Activated B cell treated with CpG ODN at 0.5 μM for 24 hours (primary cell): ENCODE results near the gene RRN3. TPM values are rescaled to one million over a fixed set of nuclear protein-coding genes. Genes with fewer than 3 reads are reported as not detected.
"Not testable (repeated sequence)": the region's sequence is repeated elsewhere in the genome, so short reads cannot be mapped to it uniquely, and the experiment has no call there.

Experiments
- ATAC-seq: fragments of 200-7000 bp; cut with Tn5 transposase; one replicate; pipeline ENCODE4 v1.10.0; 2021; ENCODE audit warnings: low read depth, mild to moderate bottlenecking, moderate library complexity
- CTCF ChIA-PET: fragments of 350-600 bp; sonication (Branson Sonifier 250); formaldehyde crosslinking; loops from one replicate; lab custom pipeline; 2021; ENCODE audit warnings: antibody characterized with exemption; lab: Charles Lee
- POLR2A ChIA-PET: fragments of 350-600 bp; sonication (Branson Sonifier 250); formaldehyde crosslinking; loops from one replicate; lab custom pipeline; 2021; ENCODE audit warnings: antibody characterized with exemption; lab: Charles Lee
- DNase-seq: peaks from one replicate; pipeline ENCODE4 v3.0.0; 2022
- H3K27ac Mint-ChIP-seq: one replicate; pipeline ENCODE4 v1.8.0; 2020; ENCODE audit warnings: mixed read lengths
- H3K27me3 Mint-ChIP-seq: one replicate; pipeline ENCODE4 v1.8.0; 2021; ENCODE audit warnings: mixed read lengths
- H3K36me3 Mint-ChIP-seq: one replicate; pipeline ENCODE4 v1.8.0; 2021; ENCODE audit warnings: low read depth, mixed read lengths
- H3K4me1 Mint-ChIP-seq: one replicate; pipeline ENCODE4 v1.8.0; 2021; ENCODE audit warnings: mixed read lengths
- H3K4me3 Mint-ChIP-seq: one replicate; pipeline ENCODE4 v1.8.0; 2020; ENCODE audit warnings: mild to moderate bottlenecking, mixed read lengths
- H3K9me3 Mint-ChIP-seq: one replicate; pipeline ENCODE4 v1.8.0; 2020; ENCODE audit warnings: mixed read lengths
- intact Hi-C: fragments of 100-400 bp; cut with micrococcal nuclease; formaldehyde crosslinking; loops from one replicate; pipeline ENCODE4 v1.15.1; 2024
- total RNA-seq: library from RNA; stranded (reverse); gene quantifications from 2 replicates; pipeline ENCODE4 v1.2.3, GENCODE V29; 2022
- TF ChIP-seq, protein P1 (sequence below): fragments of 200-600 bp; IDR thresholded peaks from one replicate; pipeline ENCODE4 v1.8.0; 2022; ENCODE audit warnings: antibody characterized with exemption, mild to moderate bottlenecking

Gene RRN3
- total RNA-seq, 1 donor from 2014 or later: 35.8 TPM

DNA sequence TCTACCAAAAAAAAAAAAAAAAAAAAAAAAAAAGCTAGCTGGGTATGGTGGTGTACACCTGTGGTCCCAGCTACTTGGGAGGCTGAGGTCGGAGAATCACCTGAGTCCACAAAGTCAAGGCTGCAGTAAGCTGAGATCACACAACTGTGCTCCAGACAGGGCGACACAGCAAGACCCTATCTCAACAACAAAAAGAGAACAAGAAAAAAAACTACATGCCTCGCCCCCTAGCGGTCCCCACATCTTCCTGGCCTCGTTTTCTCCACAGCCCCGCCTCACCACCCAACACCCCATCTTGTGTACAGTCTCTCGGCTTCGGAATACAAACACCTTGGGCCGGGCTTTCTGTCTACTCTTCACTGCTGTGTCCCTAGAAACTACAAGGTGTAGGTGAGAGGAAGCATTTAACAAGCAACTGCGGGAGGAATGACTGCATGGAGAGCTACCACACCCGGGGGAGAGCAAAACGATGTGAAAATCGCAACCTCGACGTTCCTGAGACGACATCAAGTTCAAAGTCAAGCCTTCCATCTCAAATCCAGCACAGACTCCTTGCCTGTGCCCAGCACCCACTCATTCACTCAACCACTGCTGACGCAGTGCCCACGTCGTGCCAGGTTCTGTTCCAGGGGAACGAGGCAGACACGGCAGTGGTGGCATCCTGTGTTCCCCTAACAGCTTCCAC, 47.2 kb downstream of the RRN3 start:
- intact Hi-C loops: no loop called here
- Mint-ChIP-seq H3K9me3 (no peaks in the 10 kb centered on the region), H3K27ac (no peak overlapping the region), H3K27me3 (no peaks in the 10 kb centered on the region), H3K4me3 (no peak overlapping the region), H3K4me1 (peaks cover under 1% of the 10 kb centered on the region), H3K36me3 (peaks cover 32% of the 10 kb centered on the region)
- DNase-seq (no peak), ATAC-seq (no peak)
- ChIA-PET POLR2A (no interaction called here), CTCF (no interaction called here)
- TF ChIP-seq, protein P1, sequence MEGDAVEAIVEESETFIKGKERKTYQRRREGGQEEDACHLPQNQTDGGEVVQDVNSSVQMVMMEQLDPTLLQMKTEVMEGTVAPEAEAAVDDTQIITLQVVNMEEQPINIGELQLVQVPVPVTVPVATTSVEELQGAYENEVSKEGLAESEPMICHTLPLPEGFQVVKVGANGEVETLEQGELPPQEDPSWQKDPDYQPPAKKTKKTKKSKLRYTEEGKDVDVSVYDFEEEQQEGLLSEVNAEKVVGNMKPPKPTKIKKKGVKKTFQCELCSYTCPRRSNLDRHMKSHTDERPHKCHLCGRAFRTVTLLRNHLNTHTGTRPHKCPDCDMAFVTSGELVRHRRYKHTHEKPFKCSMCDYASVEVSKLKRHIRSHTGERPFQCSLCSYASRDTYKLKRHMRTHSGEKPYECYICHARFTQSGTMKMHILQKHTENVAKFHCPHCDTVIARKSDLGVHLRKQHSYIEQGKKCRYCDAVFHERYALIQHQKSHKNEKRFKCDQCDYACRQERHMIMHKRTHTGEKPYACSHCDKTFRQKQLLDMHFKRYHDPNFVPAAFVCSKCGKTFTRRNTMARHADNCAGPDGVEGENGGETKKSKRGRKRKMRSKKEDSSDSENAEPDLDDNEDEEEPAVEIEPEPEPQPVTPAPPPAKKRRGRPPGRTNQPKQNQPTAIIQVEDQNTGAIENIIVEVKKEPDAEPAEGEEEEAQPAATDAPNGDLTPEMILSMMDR: no peak

DNA sequence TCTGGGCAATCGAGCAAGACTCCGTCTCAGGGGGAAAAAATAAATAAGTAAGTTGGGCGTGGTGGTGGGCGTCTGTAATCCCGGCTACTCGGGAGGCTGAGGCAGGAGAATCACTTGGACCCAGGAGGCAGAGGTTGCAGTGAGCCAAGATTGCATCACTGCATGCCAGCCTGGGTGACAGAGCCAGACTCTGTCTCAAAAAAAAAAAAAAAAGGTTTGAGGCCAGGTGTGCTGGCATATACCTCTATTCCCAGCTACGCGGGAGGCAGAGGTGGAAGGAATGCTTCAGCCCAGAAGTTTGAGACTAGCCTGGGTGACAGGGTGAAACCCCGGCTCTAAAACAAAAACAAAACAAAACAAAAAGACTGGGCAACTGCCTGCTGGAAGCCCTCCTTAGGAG, 48.8 kb downstream of the RRN3 start:
- ATAC-seq, H3K27me3 Mint-ChIP-seq, H3K4me3 Mint-ChIP-seq, H3K27ac Mint-ChIP-seq, H3K4me1 Mint-ChIP-seq, intact Hi-C loops, CTCF ChIA-PET, DNase-seq, H3K9me3 Mint-ChIP-seq: not testable (repeated sequence)
- H3K36me3 Mint-ChIP-seq: peaks cover 45% of the 10 kb centered on the region
- POLR2A ChIA-PET: interaction anchor here (0.7 to 0.8 kb wide), 2 partner anchors 70 to 523 kb away, joined by 3 to 6 read pairs; partner anchors contain the start of gene PDXDC1

DNA sequence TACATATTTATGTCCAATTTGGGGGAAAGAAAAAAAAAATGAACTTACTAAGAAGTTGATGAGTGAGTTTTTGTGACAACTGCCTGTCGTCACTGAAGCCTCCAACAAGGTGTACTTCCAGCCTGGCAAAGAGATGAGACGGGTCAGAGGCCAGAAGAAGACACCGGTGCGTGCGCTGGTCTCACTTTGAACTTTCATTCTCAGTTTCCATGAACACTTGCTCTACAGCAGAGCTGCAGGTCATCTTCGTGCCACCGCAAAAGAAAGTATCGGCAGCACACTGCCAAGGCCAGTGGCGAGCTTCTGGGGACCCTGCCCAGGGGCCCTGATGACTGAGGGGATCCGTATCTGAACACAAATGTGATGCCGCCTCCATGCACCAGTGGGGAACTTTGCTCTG, 49.8 kb downstream of the RRN3 start:
- no peak for DNase-seq
- no peak overlapping the region for H3K27ac Mint-ChIP-seq
- no peaks in the 10 kb centered on the region for H3K4me1 Mint-ChIP-seq
- ATAC-seq: no peak
- H3K36me3 Mint-ChIP-seq: peaks cover 55% of the 10 kb centered on the region
- no peaks in the 10 kb centered on the region for H3K9me3 Mint-ChIP-seq
- no peaks in the 10 kb centered on the region for H3K27me3 Mint-ChIP-seq
- POLR2A ChIA-PET: no interaction called here
- intact Hi-C loops: no loop called here
- TF ChIP-seq, protein P1: no peak
- CTCF ChIA-PET: no interaction called here
- H3K4me3 Mint-ChIP-seq: no peak overlapping the region

DNA sequence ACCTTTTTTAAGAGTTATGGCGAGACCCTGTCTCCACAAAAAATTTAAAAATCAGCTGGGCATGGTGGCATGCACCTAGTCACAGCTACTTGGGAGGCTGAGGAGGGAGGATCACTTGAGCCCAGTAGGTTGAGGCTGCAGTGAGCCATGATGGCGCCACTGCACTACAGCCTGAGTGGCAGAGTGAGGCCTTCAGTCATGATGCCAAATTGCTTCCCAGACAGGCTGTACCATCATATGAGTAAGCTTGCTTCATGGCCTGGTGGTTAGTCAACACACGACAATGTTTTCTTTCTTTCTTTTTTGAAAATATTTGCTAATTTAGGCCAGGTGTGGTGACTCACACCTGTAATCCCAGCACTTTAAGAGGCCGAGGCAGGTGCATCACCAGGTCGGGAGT, 50.7 kb downstream of the RRN3 start:
- intact Hi-C loops: no loop called here
- Mint-ChIP-seq H3K27ac (no peak overlapping the region), H3K27me3 (no peaks in the 10 kb centered on the region), H3K36me3 (peaks cover 64% of the 10 kb centered on the region), H3K4me3 (no peak overlapping the region), H3K4me1 (no peaks in the 10 kb centered on the region), H3K9me3 (no peaks in the 10 kb centered on the region)
- TF ChIP-seq, protein P1: no peak
- POLR2A ChIA-PET: no interaction called here
- DNase-seq (no peak), ATAC-seq (no peak)
- CTCF ChIA-PET: no interaction called here

DNA sequence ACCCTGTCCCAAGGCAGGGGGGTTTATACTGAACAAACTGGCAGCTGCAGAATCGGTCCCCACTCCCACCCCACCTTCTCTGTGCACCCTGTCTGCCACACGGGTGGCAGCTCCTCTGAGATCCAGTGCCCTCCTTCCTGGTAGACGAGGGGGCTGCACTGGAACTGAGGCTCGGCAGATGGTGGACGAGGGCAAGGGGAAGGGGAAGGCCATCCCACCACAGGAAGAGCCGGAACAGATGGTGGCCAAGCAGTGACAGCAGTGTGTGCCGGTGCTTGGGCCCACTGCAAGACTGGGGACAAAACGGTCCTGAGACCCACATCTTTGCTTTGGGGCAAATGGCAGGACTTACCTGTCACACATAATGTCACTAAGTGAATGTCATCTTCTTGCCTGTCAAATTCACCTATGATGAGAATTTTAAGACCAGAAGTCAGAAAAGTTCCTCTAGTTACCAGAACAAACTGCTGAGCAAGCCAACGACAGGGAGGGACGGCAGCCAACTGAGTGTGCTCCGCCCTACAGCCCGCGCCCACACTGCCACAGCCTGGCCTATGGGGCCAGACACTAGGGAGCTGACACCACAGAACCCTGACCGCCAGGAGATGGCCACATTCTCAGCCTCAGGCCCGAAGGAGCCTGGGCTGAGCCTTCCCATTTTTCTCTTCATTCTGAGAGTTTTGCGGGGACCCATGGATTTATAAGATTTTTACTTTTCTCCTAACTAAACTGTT, 52.6 kb downstream of the RRN3 start:
- Mint-ChIP-seq H3K4me3 (no peak overlapping the region), H3K27me3 (no peaks in the 10 kb centered on the region), H3K9me3 (no peaks in the 10 kb centered on the region), H3K36me3 (peaks cover 72% of the 10 kb centered on the region), H3K4me1 (no peaks in the 10 kb centered on the region), H3K27ac (peak overlapping the region; percentile 24)
- intact Hi-C loops: no loop called here
- ChIA-PET CTCF (no interaction called here), POLR2A (no interaction called here)
- no peak for ATAC-seq
- DNase-seq: no peak
- TF ChIP-seq, protein P1: no peak
